GM13976 (cell line): ENCODE measurements around the gene PEPD.

Source experiments
- DNase-seq: peaks from one replicate; pipeline ENCODE4 v3.0.0; 2012; ENCODE audit warnings: low spot score
- in situ Hi-C: fragments of 300-500 bp; cut with MboI; formaldehyde crosslinking; loops from one replicate; pipeline ENCODE4 v1.12.0; 2022; ENCODE audit warnings: low sequenced_read_pairs, mixed read lengths, inconsistent platforms; ENCODE audit not compliant: unreplicated experiment
- TF ChIP-seq, protein P1 (sequence below): IDR thresholded peaks from 2 replicates; pipeline ENCODE4 v1.5.1; 2012; ENCODE audit warnings: borderline replicate concordance, mild to moderate bottlenecking; ENCODE audit not compliant: insufficient read depth; ENCODE audit errors: extremely low read depth, missing control alignments, control extremely low read depth

The PEPD gene

DNA sequence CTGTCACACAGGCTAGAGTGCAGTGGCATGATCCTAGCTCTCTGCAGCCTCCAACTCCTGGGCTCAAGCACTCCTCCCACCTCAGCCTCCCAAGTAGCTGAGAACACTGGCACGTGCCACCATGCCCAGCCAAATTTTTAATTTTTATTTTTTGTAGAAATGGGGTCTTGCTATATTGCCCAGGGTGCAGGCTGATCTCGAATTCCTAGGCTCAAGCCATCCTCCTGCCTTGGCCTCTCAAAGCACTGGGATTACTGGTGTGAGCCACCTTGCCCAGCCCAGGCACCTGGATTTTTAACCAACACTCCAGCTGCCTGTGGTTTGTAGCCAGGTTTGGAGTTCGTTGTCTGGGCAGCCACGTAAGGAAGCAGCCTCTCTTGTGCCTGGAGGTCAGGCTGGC lies 9.3 kb upstream of the PEPD start:
- in situ Hi-C loops = no loop called here
- TF ChIP-seq, protein P1, sequence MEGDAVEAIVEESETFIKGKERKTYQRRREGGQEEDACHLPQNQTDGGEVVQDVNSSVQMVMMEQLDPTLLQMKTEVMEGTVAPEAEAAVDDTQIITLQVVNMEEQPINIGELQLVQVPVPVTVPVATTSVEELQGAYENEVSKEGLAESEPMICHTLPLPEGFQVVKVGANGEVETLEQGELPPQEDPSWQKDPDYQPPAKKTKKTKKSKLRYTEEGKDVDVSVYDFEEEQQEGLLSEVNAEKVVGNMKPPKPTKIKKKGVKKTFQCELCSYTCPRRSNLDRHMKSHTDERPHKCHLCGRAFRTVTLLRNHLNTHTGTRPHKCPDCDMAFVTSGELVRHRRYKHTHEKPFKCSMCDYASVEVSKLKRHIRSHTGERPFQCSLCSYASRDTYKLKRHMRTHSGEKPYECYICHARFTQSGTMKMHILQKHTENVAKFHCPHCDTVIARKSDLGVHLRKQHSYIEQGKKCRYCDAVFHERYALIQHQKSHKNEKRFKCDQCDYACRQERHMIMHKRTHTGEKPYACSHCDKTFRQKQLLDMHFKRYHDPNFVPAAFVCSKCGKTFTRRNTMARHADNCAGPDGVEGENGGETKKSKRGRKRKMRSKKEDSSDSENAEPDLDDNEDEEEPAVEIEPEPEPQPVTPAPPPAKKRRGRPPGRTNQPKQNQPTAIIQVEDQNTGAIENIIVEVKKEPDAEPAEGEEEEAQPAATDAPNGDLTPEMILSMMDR = no peak
- DNase-seq = no peak

DNA sequence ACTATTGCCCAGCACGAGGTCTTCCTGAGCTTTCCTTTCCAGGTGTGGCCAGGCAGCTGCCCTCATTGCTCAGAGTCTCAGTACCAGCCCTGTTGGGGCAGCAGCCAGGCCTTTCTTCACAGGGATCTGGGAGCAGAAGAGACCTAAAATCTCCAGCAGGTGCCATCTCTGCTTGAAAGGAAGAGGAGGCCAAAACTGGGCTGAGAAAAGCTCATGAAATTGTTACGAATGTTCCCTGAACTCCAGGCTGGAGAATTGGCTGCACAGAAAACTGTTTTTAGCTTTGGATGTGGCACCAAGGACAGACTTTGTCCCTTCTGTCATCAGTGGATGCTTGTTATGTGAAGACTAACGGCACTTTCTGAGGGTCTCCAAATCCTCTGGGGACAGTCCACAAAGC lies 8.7 kb upstream of the PEPD start:
- TF ChIP-seq, protein P1 = no peak
- in situ Hi-C loops = no loop called here
- DNase-seq = no peak

DNA sequence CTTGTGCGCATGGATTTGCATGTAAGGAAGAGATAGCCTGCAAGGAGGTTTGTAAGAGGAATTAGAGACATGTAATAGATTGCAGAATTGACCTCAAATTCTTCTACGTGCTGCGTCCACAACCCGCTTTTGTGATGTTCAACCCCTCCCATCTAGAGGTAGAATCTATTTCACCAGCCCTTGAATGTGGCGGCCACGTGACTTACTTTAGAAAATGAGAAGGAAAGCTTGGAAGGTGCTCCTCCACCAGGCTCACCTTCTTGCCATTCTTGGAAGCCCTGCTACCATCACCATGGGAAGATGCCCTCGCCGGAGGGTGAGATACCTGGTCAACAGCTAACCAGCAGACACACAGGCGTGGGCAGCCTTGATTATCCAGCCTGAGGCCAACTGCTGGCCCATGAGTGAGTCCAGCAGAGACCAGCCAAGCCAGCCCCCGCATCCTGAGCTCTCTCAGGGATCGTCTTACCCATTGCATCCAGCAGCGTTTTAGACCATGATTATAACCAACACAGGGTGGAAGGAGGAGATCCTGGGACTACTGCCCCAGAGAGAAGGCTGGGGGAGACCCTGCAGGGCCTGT lies 7.6 kb upstream of the PEPD start:
- DNase-seq = no peak
- in situ Hi-C loops = no loop called here
- TF ChIP-seq, protein P1 = no peak

DNA sequence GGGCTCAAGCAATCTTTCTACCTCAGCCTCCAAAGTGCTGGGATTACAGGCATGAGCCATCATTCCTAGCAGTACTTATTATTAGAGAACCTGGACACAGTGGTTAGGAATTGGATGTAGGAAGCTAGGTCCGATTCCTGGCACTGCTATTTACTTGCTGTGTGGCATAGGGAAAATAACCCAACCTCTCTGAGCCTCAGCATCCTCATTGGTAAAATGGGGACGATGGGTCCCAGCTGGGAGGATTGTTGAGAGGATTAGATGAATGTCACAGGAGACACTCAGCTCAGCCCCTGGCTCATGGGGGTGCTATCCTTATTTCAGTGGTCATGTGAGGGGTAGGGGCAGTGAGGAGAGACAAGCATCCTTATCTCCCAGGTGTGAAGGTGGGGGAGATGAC lies 6.8 kb upstream of the PEPD start:
- in situ Hi-C loops = no loop called here
- DNase-seq = no peak
- TF ChIP-seq, protein P1 = no peak

DNA sequence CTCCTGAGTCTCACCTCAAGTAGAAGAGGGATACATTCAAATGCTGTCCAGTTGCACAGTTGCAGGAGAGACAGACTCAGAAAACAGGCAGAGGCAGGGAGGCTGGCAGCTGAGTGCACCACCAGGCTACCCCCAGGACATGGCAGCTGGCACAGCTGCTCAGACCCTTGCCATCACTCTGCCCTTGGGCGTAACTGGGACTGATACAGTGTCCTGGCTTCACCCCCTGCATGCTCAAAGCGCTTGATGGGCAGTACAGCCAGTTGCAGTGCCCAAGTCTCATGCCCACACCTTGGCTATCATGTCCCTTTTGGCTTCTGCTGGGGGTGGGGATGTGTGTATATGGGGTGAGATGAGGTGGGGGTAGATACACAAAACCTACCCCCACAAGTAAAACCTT lies 5.5 kb upstream of the PEPD start:
- in situ Hi-C loops = no loop called here
- DNase-seq = no peak
- TF ChIP-seq, protein P1 = no peak

DNA sequence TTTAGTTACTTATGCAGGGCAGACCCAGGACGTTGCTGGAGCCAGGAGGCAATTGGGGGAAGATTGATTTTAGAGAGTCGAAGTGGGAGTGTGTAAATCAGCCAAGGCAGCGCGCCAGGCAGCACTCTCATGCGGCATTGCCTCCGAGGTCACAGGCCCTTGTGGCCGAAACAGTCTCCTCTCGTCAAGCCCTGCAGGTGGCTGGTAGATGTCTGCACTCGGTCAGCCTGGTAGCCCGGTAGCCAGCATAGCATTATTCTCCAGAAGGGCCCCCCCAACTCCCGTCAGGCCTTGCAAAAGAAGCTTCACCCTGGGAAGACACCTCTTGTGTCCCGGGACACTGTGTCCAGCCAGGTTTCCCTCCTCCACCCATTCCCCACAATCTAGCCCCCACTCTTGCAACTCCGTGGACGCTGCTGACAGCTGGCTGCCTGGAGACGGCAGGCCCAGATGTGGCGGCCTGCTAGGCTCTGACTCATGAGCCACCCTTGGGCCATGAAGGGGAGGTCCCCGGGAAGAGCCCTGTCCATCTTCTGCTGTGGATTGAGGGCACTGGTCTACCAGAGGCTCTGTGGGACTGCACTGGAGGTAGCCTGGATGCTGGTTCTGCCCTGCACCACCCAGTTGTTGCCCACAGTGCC lies 2.6 kb upstream of the PEPD start:
- in situ Hi-C loops = no loop called here
- no peak for DNase-seq
- TF ChIP-seq, protein P1 = no peak

DNA sequence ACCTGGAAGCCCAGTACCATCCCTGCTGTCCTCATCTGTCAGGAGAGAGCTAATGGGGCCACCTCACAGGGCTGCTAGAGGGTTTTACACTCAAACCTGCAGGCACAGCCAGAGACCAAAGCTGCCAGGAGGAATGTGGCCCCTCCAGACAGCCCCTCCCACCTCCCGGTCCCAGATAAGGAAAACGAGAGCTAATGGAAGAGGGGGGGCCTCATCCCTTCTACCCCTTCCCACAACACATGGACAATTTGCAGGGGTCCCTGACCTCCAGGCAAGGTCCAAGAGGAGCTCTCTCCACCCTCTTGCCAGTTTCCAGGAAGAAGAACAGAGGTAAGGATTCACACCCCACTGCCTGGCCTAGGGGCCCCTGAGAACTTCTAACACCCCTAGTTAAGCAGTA lies 1.6 kb upstream of the PEPD start:
- no peak for DNase-seq
- in situ Hi-C loops = no loop called here
- TF ChIP-seq, protein P1 = no peak
